HepG2 (cell line): Measurements from ENCODE around the gene BCAS2. TPM values are rescaled to one million over a fixed set of nuclear protein-coding genes. Genes with fewer than 3 reads are reported as not detected.

Experiments used
- ATF3 ChIP-seq: sonication (generic); formaldehyde crosslinking; IDR thresholded peaks from 2 replicates; pipeline ENCODE4 v1.4.0; 2020; ENCODE audit warnings: missing genetic modification reagents
- ATF7 ChIP-seq, 2 experiments: fragments of 450-650 bp in 1 of 2; sonication (generic) in 1 of 2; formaldehyde crosslinking in 1 of 2; IDR thresholded peaks; 2 replicates each; pipeline versions ENCODE4 v1.4.0 to v1.6.1; 2016 to 2020; ENCODE audit warnings: antibody characterized with exemption in 1 of 2, mild to moderate bottlenecking in 1 of 2, missing genetic modification reagents in 1 of 2
- FOXJ3 ChIP-seq: sonication (generic); formaldehyde crosslinking; IDR thresholded peaks from 2 replicates; pipeline ENCODE4 v1.4.0; 2020; ENCODE audit warnings: missing genetic modification reagents, mild to moderate bottlenecking, borderline replicate concordance
- GFI1 ChIP-seq: sonication (generic); formaldehyde crosslinking; IDR thresholded peaks from 2 replicates; pipeline ENCODE4 v1.5.0; 2020; ENCODE audit warnings: missing genetic modification reagents, mild to moderate bottlenecking, borderline replicate concordance
- HNRNPLL ChIP-seq: fragments of 200-400 bp; formaldehyde crosslinking; IDR thresholded peaks from 2 replicates; pipeline ENCODE4 v1.6.1; 2017; ENCODE audit warnings: mild to moderate bottlenecking, low read depth, low read length; ENCODE audit not compliant: poor library complexity, severe bottlenecking
- IRF1 ChIP-seq: sonication (generic); formaldehyde crosslinking; IDR thresholded peaks from 2 replicates; pipeline ENCODE4 v1.4.0; 2020; ENCODE audit warnings: low read depth, mild to moderate bottlenecking, missing genetic modification reagents
- MAX ChIP-seq: IDR thresholded peaks from 2 replicates; pipeline ENCODE4 v1.6.1; 2012; ENCODE audit warnings: inconsistent platforms
- NCOA5 ChIP-seq: sonication (generic); formaldehyde crosslinking; IDR thresholded peaks from 2 replicates; pipeline ENCODE4 v1.4.0; 2020; ENCODE audit warnings: missing genetic modification reagents
- SKI ChIP-seq: fragments of 450-650 bp; IDR thresholded peaks from one replicate; pipeline ENCODE4 v1.6.1; 2018; ENCODE audit warnings: mild to moderate bottlenecking; ENCODE audit not compliant: partially characterized antibody
- SOX13 ChIP-seq, 3 experiments: fragments of 450-650 bp in 1 of 3; sonication (generic) in 1 of 3; formaldehyde crosslinking in 1 of 3; IDR thresholded peaks in 2 of 3; conservative IDR thresholded peaks in 1 of 3; 2 replicates each; pipeline versions ENCODE4 v1.5.0 to v1.6.1; 2016 to 2020; ENCODE audit warnings: antibody characterized with exemption in 1 of 3, mild to moderate bottlenecking in 1 of 3, missing compliant biosample characterization in 1 of 3, missing genetic modification reagents in 1 of 3, moderate library complexity in 1 of 3
- TEAD2 ChIP-seq: sonication (generic); formaldehyde crosslinking; IDR thresholded peaks from 2 replicates; pipeline ENCODE4 v1.9.0; 2021; ENCODE audit warnings: missing genetic modification reagents
- ZFP41 ChIP-seq: sonication (generic); formaldehyde crosslinking; IDR thresholded peaks from 2 replicates; pipeline ENCODE4 v1.4.0; 2020; ENCODE audit warnings: mild to moderate bottlenecking, missing genetic modification reagents, borderline replicate concordance
- ZGPAT ChIP-seq: IDR thresholded peaks from 2 replicates; pipeline ENCODE4 v1.6.1; 2016; ENCODE audit warnings: mild to moderate bottlenecking
- ZKSCAN1 ChIP-seq: fragments of 150-350 bp; IDR thresholded peaks from 2 replicates; pipeline ENCODE4 v1.6.1; 2014; ENCODE audit warnings: low read length
- ZNF33B ChIP-seq: sonication (generic); formaldehyde crosslinking; IDR thresholded peaks from 2 replicates; pipeline ENCODE4 v1.5.1; 2020; ENCODE audit warnings: mild to moderate bottlenecking, missing genetic modification reagents
- ZNF598 ChIP-seq: sonication (generic); formaldehyde crosslinking; IDR thresholded peaks from 2 replicates; pipeline ENCODE4 v1.5.1; 2020; ENCODE audit warnings: mild to moderate bottlenecking, missing genetic modification reagents, borderline replicate concordance
- ZNF720 ChIP-seq: sonication (generic); formaldehyde crosslinking; IDR thresholded peaks from 2 replicates; pipeline ENCODE4 v1.4.0; 2020; ENCODE audit warnings: missing genetic modification reagents
- ZNF761 ChIP-seq: sonication (generic); formaldehyde crosslinking; conservative IDR thresholded peaks from 2 replicates; pipeline ENCODE4 v1.4.0; 2020; ENCODE audit warnings: mild to moderate bottlenecking, missing genetic modification reagents
- polyA plus RNA-seq, 8 experiments: library from polyadenylated mRNA; depleted of rRNA in 3 of 8; stranded (reverse) in 7 of 8; unstranded in 1 of 8; fragments of >200 nt; fragmentation: Illumina TruSeq in 4 of 8; extraction: Trizol in 4 of 8; gene quantifications; 2 replicates each; pipeline versions ENCODE4 v1.2.1 to v1.2.3, GENCODE V29; 2011 to 2016; ENCODE audit warnings: low read depth in 4 of 8, missing spikeins in 1 of 8, mixed read lengths in 1 of 8; ENCODE audit not compliant: insufficient read depth in 1 of 8
- total RNA-seq, 5 experiments: library from RNA; depleted of rRNA; stranded (reverse); fragments of >200 nt; fragmentation: Illumina TruSeq; extraction: Trizol; gene quantifications; 2 replicates each; pipeline ENCODE4 v1.2.3, GENCODE V29; 2016; ENCODE audit warnings: low read depth in 1 of 5
- TF ChIP-seq, protein P1 (sequence below): sonication (generic); formaldehyde crosslinking; IDR thresholded peaks from 2 replicates; pipeline ENCODE4 v1.5.0; 2020; ENCODE audit warnings: mild to moderate bottlenecking, missing genetic modification reagents
- TF ChIP-seq, protein P2 (sequence below): sonication (generic); formaldehyde crosslinking; IDR thresholded peaks from 2 replicates; pipeline ENCODE4 v1.4.0; 2020; ENCODE audit warnings: missing genetic modification reagents, low read depth, mild to moderate bottlenecking, borderline replicate concordance

Gene BCAS2
- total and polyA plus RNA-seq, 2 of the 13 experiments (the other 11 are each of a cell fraction or from before 2014, with no cell fraction given): 18.0 to 47.4 TPM

GRCh38 chr1:114581335-114582287 is at the start of gene BCAS2 (continued):
- TF ChIP-seq IRF1 (CRISPR knock-in tag) (no peak), SKI (no peak), MAX (peak; percentile 32; the same call in 1 of the 2 replicates), ZFP41 (CRISPR knock-in tag) (no peak), HNRNPLL (peak; percentile 93), ZNF761 (CRISPR knock-in tag) (no peak), FOXJ3 (peak; percentile 35; the same call in 1 of the 2 replicates), GFI1 (CRISPR knock-in tag) (no peak), SOX13 (IDR thresholded peaks at IDR 0.05) (no peak), SOX13 (CRISPR knock-in tag; conservative IDR thresholded peaks at IDR 0.05 in 1 of 2, IDR thresholded peaks at IDR 0.05 in 1 of 2) (no peak; a peak in 1 of 4 replicates), ATF3 (CRISPR knock-in tag) (no peak; the same call in 1 of the 2 replicates), ZNF720 (CRISPR knock-in tag) (no peak), ZKSCAN1 (no peak), ZNF33B (CRISPR knock-in tag) (no peak), ZNF598 (CRISPR knock-in tag) (no peak), ATF7 (IDR thresholded peaks at IDR 0.05) (peak; percentile 71), ATF7 (CRISPR knock-in tag; IDR thresholded peaks at IDR 0.05) (peak; percentile 61; the same call in 1 of the 2 replicates), NCOA5 (CRISPR knock-in tag) (no peak), ZGPAT (no peak; the same call in 1 of the 2 replicates), TEAD2 (no peak)
- TF ChIP-seq, protein P1, sequence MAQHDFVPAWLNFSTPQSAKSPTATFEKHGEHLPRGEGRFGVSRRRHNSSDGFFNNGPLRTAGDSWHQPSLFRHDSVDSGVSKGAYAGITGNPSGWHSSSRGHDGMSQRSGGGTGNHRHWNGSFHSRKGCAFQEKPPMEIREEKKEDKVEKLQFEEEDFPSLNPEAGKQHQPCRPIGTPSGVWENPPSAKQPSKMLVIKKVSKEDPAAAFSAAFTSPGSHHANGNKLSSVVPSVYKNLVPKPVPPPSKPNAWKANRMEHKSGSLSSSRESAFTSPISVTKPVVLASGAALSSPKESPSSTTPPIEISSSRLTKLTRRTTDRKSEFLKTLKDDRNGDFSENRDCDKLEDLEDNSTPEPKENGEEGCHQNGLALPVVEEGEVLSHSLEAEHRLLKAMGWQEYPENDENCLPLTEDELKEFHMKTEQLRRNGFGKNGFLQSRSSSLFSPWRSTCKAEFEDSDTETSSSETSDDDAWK (CRISPR knock-in tag): no peak
- TF ChIP-seq, protein P2, sequence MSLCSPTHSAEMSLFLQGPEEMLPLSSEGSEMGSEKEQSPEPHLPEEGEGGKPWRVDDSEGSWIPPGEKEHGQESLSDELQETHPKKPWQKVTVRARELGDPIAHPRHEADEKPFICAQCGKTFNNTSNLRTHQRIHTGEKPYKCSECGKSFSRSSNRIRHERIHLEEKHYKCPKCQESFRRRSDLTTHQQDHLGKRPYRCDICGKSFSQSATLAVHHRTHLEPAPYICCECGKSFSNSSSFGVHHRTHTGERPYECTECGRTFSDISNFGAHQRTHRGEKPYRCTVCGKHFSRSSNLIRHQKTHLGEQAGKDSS: no peak
